Measurements from ENCODE around the gene FATE1. TPM values are rescaled to one million over a fixed set of nuclear protein-coding genes. Genes with fewer than 3 reads are reported as not detected.

FATE1 gene
- total and polyA plus RNA-seq, 2 of the 8 experiments (the other 6 are each of a cell fraction or from before 2014, with no cell fraction given), result 0.12 TPM; not detected in 1

DNA sequence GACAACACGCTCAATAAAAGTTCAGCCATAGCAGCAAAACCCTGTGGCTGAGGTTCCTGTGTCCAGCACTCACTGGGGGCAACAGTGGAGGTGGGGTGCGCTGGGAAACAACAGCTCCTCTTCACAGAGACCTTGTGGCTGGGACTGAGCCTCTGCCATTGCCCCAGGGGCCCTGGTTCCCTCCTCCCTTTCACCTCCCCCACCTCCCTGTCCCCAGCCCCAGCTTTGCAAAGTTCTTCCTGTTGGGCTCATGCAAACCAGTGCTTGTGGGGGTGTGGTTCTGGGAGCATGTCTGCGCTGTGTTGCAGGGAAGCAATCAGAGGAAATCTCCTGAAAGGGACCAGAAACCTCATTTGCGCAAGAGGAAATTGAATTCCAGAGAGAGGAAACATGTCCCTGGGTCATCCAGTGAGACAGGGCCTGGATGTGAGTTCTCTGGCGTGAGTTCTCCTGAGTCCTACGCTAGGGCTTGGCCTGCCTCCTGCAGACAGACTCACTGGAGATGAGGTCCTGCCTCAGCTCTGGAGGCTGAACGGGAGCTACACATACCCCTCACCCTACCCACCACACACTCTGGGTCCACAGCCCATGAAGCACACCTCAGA is 7.4 kb downstream of the FATE1 start (continued):
- TF ChIP-seq, protein P1, sequence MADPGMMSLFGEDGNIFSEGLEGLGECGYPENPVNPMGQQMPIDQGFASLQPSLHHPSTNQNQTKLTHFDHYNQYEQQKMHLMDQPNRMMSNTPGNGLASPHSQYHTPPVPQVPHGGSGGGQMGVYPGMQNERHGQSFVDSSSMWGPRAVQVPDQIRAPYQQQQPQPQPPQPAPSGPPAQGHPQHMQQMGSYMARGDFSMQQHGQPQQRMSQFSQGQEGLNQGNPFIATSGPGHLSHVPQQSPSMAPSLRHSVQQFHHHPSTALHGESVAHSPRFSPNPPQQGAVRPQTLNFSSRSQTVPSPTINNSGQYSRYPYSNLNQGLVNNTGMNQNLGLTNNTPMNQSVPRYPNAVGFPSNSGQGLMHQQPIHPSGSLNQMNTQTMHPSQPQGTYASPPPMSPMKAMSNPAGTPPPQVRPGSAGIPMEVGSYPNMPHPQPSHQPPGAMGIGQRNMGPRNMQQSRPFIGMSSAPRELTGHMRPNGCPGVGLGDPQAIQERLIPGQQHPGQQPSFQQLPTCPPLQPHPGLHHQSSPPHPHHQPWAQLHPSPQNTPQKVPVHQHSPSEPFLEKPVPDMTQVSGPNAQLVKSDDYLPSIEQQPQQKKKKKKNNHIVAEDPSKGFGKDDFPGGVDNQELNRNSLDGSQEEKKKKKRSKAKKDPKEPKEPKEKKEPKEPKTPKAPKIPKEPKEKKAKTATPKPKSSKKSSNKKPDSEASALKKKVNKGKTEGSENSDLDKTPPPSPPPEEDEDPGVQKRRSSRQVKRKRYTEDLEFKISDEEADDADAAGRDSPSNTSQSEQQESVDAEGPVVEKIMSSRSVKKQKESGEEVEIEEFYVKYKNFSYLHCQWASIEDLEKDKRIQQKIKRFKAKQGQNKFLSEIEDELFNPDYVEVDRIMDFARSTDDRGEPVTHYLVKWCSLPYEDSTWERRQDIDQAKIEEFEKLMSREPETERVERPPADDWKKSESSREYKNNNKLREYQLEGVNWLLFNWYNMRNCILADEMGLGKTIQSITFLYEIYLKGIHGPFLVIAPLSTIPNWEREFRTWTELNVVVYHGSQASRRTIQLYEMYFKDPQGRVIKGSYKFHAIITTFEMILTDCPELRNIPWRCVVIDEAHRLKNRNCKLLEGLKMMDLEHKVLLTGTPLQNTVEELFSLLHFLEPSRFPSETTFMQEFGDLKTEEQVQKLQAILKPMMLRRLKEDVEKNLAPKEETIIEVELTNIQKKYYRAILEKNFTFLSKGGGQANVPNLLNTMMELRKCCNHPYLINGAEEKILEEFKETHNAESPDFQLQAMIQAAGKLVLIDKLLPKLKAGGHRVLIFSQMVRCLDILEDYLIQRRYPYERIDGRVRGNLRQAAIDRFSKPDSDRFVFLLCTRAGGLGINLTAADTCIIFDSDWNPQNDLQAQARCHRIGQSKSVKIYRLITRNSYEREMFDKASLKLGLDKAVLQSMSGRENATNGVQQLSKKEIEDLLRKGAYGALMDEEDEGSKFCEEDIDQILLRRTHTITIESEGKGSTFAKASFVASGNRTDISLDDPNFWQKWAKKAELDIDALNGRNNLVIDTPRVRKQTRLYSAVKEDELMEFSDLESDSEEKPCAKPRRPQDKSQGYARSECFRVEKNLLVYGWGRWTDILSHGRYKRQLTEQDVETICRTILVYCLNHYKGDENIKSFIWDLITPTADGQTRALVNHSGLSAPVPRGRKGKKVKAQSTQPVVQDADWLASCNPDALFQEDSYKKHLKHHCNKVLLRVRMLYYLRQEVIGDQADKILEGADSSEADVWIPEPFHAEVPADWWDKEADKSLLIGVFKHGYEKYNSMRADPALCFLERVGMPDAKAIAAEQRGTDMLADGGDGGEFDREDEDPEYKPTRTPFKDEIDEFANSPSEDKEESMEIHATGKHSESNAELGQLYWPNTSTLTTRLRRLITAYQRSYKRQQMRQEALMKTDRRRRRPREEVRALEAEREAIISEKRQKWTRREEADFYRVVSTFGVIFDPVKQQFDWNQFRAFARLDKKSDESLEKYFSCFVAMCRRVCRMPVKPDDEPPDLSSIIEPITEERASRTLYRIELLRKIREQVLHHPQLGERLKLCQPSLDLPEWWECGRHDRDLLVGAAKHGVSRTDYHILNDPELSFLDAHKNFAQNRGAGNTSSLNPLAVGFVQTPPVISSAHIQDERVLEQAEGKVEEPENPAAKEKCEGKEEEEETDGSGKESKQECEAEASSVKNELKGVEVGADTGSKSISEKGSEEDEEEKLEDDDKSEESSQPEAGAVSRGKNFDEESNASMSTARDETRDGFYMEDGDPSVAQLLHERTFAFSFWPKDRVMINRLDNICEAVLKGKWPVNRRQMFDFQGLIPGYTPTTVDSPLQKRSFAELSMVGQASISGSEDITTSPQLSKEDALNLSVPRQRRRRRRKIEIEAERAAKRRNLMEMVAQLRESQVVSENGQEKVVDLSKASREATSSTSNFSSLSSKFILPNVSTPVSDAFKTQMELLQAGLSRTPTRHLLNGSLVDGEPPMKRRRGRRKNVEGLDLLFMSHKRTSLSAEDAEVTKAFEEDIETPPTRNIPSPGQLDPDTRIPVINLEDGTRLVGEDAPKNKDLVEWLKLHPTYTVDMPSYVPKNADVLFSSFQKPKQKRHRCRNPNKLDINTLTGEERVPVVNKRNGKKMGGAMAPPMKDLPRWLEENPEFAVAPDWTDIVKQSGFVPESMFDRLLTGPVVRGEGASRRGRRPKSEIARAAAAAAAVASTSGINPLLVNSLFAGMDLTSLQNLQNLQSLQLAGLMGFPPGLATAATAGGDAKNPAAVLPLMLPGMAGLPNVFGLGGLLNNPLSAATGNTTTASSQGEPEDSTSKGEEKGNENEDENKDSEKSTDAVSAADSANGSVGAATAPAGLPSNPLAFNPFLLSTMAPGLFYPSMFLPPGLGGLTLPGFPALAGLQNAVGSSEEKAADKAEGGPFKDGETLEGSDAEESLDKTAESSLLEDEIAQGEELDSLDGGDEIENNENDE (IDR thresholded peaks at IDR 0.05; ENCODE audit: insufficient replicate concordance, low read length), result no peak
- TF ChIP-seq, protein P2, sequence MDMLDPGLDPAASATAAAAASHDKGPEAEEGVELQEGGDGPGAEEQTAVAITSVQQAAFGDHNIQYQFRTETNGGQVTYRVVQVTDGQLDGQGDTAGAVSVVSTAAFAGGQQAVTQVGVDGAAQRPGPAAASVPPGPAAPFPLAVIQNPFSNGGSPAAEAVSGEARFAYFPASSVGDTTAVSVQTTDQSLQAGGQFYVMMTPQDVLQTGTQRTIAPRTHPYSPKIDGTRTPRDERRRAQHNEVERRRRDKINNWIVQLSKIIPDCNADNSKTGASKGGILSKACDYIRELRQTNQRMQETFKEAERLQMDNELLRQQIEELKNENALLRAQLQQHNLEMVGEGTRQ (IDR thresholded peaks at IDR 0.05; ENCODE audit: low read length), result no peak
- no peak for TF ChIP-seq CHD1 (IDR thresholded peaks at IDR 0.05; ENCODE audit: low read depth, low read length)
- no peak for TF ChIP-seq CBX8 (IDR thresholded peaks at IDR 0.05; ENCODE audit: borderline replicate concordance, low read depth, low read length)
- no peak for TF ChIP-seq HDAC6 (IDR thresholded peaks at IDR 0.05; ENCODE audit: low read depth, low read length)
- TF ChIP-seq KDM5A (IDR thresholded peaks at IDR 0.05; ENCODE audit: low read length), result no peak
- TF ChIP-seq NANOG (IDR thresholded peaks at IDR 0.05; ENCODE audit: insufficient read depth, low read depth, low read length, poor library complexity, severe bottlenecking), result no peak
- TF ChIP-seq, protein P3, sequence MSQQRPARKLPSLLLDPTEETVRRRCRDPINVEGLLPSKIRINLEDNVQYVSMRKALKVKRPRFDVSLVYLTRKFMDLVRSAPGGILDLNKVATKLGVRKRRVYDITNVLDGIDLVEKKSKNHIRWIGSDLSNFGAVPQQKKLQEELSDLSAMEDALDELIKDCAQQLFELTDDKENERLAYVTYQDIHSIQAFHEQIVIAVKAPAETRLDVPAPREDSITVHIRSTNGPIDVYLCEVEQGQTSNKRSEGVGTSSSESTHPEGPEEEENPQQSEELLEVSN (IDR thresholded peaks at IDR 0.05), result no peak

All from H1 (cell line).